ENCODE measurements around the gene PROSER2. TPM values are rescaled to one million over a fixed set of nuclear protein-coding genes. Genes with fewer than 3 reads are reported as not detected.

The PROSER2 gene
- total and polyA plus RNA-seq, 2 donors from 2014 or later: 8.1 to 48.2 TPM

- Histone ChIP-seq H3K4me1 (ENCODE audit: control insufficient read depth in 2 of 3, insufficient read depth in 2 of 3, low read depth in 1 of 3, low read length in 3 of 3) (no peaks in the 10 kb centered on the region), H3K9me3 (ENCODE audit: control insufficient read depth in 2 of 3, insufficient read depth in 1 of 3, low read length in 3 of 3) (no peaks in the 10 kb centered on the region), H3K36me3 (ENCODE audit: control insufficient read depth in 2 of 3, insufficient read depth in 3 of 3, low read length in 3 of 3) (no peaks in the 10 kb centered on the region), H3K27ac (ENCODE audit: low read depth in 2 of 2, low read length in 2 of 2) (no peak overlapping the region), H3K4me3 (ENCODE audit: low read length in 3 of 3) (no peak overlapping the region), H3K9ac (ENCODE audit: low read length in 3 of 3) (no peak overlapping the region), H3K27me3 (ENCODE audit: control insufficient read depth, insufficient read depth, low read length) (no peaks in the 10 kb centered on the region)
- DNase-seq (no peak), FAIRE-seq (no peak)
- TF ChIP-seq CTCF (IDR thresholded peaks at IDR 0.05; ENCODE audit: borderline replicate concordance, extremely low read depth, insufficient read depth): no peak
- intact Hi-C loops (cut with DNase I): no loop called here
These were observed 14.4 kb downstream of the PROSER2 start for GRCh38 chr10:11837372-11838161.

- H3K4me3 ChIP-seq (ENCODE audit: low read length in 3 of 3): no peak overlapping the region
- no peak overlapping the region for H3K9ac ChIP-seq (ENCODE audit: low read length in 3 of 3)
- no peaks in the 10 kb centered on the region for H3K4me1 ChIP-seq (ENCODE audit: control insufficient read depth in 2 of 3, insufficient read depth in 2 of 3, low read depth in 1 of 3, low read length in 3 of 3)
- no peak for DNase-seq
- intact Hi-C loops (cut with DNase I): no loop called here
- no peak for TF ChIP-seq CTCF (IDR thresholded peaks at IDR 0.05; ENCODE audit: borderline replicate concordance, extremely low read depth, insufficient read depth)
- no peaks in the 10 kb centered on the region for H3K9me3 ChIP-seq (ENCODE audit: control insufficient read depth in 2 of 3, insufficient read depth in 1 of 3, low read length in 3 of 3)
- no peaks in the 10 kb centered on the region for H3K27me3 ChIP-seq (ENCODE audit: control insufficient read depth, insufficient read depth, low read length)
- H3K27ac ChIP-seq (ENCODE audit: low read depth in 2 of 2, low read length in 2 of 2): no peak overlapping the region
- no peak for FAIRE-seq
- H3K36me3 ChIP-seq (ENCODE audit: control insufficient read depth in 2 of 3, insufficient read depth in 3 of 3, low read length in 3 of 3): no peaks in the 10 kb centered on the region
These were observed 15.2 kb downstream of the PROSER2 start for GRCh38 chr10:11838298-11838852.

- intact Hi-C loops (cut with DNase I): no loop called here
- FAIRE-seq: peak; percentile 67
These were observed 18.2 kb downstream of the PROSER2 start for GRCh38 chr10:11841375-11841774.

More at GRCh38 chr10:11841375-11841774, 18.2 kb downstream of the PROSER2 start:
- no peaks in the 10 kb centered on the region for H3K27me3 ChIP-seq (ENCODE audit: control insufficient read depth, insufficient read depth, low read length)
- no peak for TF ChIP-seq CTCF (IDR thresholded peaks at IDR 0.05; ENCODE audit: borderline replicate concordance, extremely low read depth, insufficient read depth)
- no peaks in the 10 kb centered on the region for H3K36me3 ChIP-seq (ENCODE audit: control insufficient read depth in 2 of 3, insufficient read depth in 3 of 3, low read length in 3 of 3)
- no peak overlapping the region for H3K9ac ChIP-seq (ENCODE audit: low read length in 3 of 3)
- H3K9me3 ChIP-seq (ENCODE audit: control insufficient read depth in 2 of 3, insufficient read depth in 1 of 3, low read length in 3 of 3): no peaks in the 10 kb centered on the region
- H3K27ac ChIP-seq (ENCODE audit: low read depth in 2 of 2, low read length in 2 of 2): no peak overlapping the region
- H3K4me1 ChIP-seq (ENCODE audit: control insufficient read depth in 2 of 3, insufficient read depth in 2 of 3, low read depth in 1 of 3, low read length in 3 of 3): peaks cover 0 to 4% (median 0%) of the 10 kb centered on the region in 3 donors
- DNase-seq: no peak
- no peak overlapping the region for H3K4me3 ChIP-seq (ENCODE audit: low read length in 3 of 3)

All from kidney (tissue), 14 donors.